HepG2 (cell line): Measurements from ENCODE around the gene MIF4GD. TPM values are rescaled to one million over a fixed set of nuclear protein-coding genes. Genes with fewer than 3 reads are reported as not detected.

Experiments
- AKAP8 ChIP-seq: sonication (generic); formaldehyde crosslinking; IDR thresholded peaks from 2 replicates; pipeline ENCODE4 v1.5.1; 2020; ENCODE audit warnings: mild to moderate bottlenecking, missing genetic modification reagents
- ARNT2 ChIP-seq: sonication (generic); formaldehyde crosslinking; IDR thresholded peaks from 2 replicates; pipeline ENCODE4 v1.8.0; 2022; ENCODE audit warnings: mild to moderate bottlenecking, low read depth, missing genetic modification reagents, moderate library complexity
- BRD4 ChIP-seq: sonication (generic); formaldehyde crosslinking; IDR thresholded peaks from 2 replicates; pipeline ENCODE4 v1.4.0; 2020; ENCODE audit warnings: missing genetic modification reagents
- CBX5 ChIP-seq: sonication (generic); formaldehyde crosslinking; IDR thresholded peaks from 2 replicates; pipeline ENCODE4 v1.4.0; 2020; ENCODE audit warnings: missing genetic modification reagents, borderline replicate concordance
- DPF2 ChIP-seq: sonication (generic); formaldehyde crosslinking; IDR thresholded peaks from 2 replicates; pipeline ENCODE4 v1.4.0; 2020; ENCODE audit warnings: mild to moderate bottlenecking, low read depth, missing genetic modification reagents, borderline replicate concordance
- ISL2 ChIP-seq: sonication (generic); formaldehyde crosslinking; IDR thresholded peaks from 2 replicates; pipeline ENCODE4 v1.5.0; 2020; ENCODE audit warnings: missing genetic modification reagents
- KDM4B ChIP-seq: sonication (generic); formaldehyde crosslinking; IDR thresholded peaks from 2 replicates; pipeline ENCODE4 v1.4.0; 2020; ENCODE audit warnings: missing genetic modification reagents
- MED1 ChIP-seq: sonication (generic); formaldehyde crosslinking; IDR thresholded peaks from 2 replicates; pipeline ENCODE4 v1.4.0; 2020; ENCODE audit warnings: missing genetic modification reagents
- MTF2 ChIP-seq: sonication (generic); formaldehyde crosslinking; IDR thresholded peaks from 2 replicates; pipeline ENCODE4 v1.5.0; 2020; ENCODE audit warnings: missing genetic modification reagents, borderline replicate concordance
- ONECUT2 ChIP-seq: sonication (generic); formaldehyde crosslinking; IDR thresholded peaks from 2 replicates; pipeline ENCODE4 v1.4.0; 2020; ENCODE audit warnings: missing genetic modification reagents
- PHF21A ChIP-seq: sonication (generic); formaldehyde crosslinking; IDR thresholded peaks from 2 replicates; pipeline ENCODE4 v1.5.0; 2020; ENCODE audit warnings: mild to moderate bottlenecking, missing genetic modification reagents
- POGZ ChIP-seq: sonication (generic); formaldehyde crosslinking; IDR thresholded peaks from 2 replicates; pipeline ENCODE4 v1.4.0; 2020; ENCODE audit warnings: mild to moderate bottlenecking, missing genetic modification reagents
- SP2 ChIP-seq: sonication (generic); formaldehyde crosslinking; IDR thresholded peaks from 2 replicates; pipeline ENCODE4 v1.5.1; 2020; ENCODE audit warnings: mild to moderate bottlenecking, missing genetic modification reagents
- THAP11 ChIP-seq: IDR thresholded peaks from 2 replicates; pipeline ENCODE4 v1.6.1; 2016; ENCODE audit warnings: missing biosample characterization, missing genetic modification reagents
- ZFP37 ChIP-seq: sonication (generic); formaldehyde crosslinking; IDR thresholded peaks from 2 replicates; pipeline ENCODE4 v1.4.0; 2020; ENCODE audit warnings: missing genetic modification reagents, borderline replicate concordance
- ZNF546 ChIP-seq: sonication (generic); formaldehyde crosslinking; conservative IDR thresholded peaks from 2 replicates; pipeline ENCODE4 v1.8.1; 2023; ENCODE audit warnings: mild to moderate bottlenecking, missing genetic modification reagents
- ZNF558 ChIP-seq: sonication (generic); formaldehyde crosslinking; IDR thresholded peaks from 2 replicates; pipeline ENCODE4 v1.9.0; 2022; ENCODE audit warnings: mild to moderate bottlenecking, missing genetic modification reagents, borderline replicate concordance
- ZNF570 ChIP-seq: sonication (generic); formaldehyde crosslinking; IDR thresholded peaks from 2 replicates; pipeline ENCODE4 v1.4.0; 2020; ENCODE audit warnings: mild to moderate bottlenecking, missing genetic modification reagents, borderline replicate concordance
- ZNF776 ChIP-seq: sonication (generic); formaldehyde crosslinking; IDR thresholded peaks from 2 replicates; pipeline ENCODE4 v1.4.0; 2020; ENCODE audit warnings: mild to moderate bottlenecking, missing genetic modification reagents
- ZNF850 ChIP-seq: sonication (generic); formaldehyde crosslinking; conservative IDR thresholded peaks from 2 replicates; pipeline ENCODE4 v1.9.0; 2021; ENCODE audit warnings: mild to moderate bottlenecking, missing genetic modification reagents
- polyA plus RNA-seq, 8 experiments: library from polyadenylated mRNA; depleted of rRNA in 3 of 8; stranded (reverse) in 7 of 8; unstranded in 1 of 8; fragments of >200 nt; fragmentation: Illumina TruSeq in 4 of 8; extraction: Trizol in 4 of 8; gene quantifications; 2 replicates each; pipeline versions ENCODE4 v1.2.1 to v1.2.3, GENCODE V29; 2011 to 2016; ENCODE audit warnings: low read depth in 4 of 8, missing spikeins in 1 of 8, mixed read lengths in 1 of 8; ENCODE audit not compliant: insufficient read depth in 1 of 8
- total RNA-seq, 5 experiments: library from RNA; depleted of rRNA; stranded (reverse); fragments of >200 nt; fragmentation: Illumina TruSeq; extraction: Trizol; gene quantifications; 2 replicates each; pipeline ENCODE4 v1.2.3, GENCODE V29; 2016; ENCODE audit warnings: low read depth in 1 of 5
- TF ChIP-seq, protein P1 (sequence below): IDR thresholded peaks from 2 replicates; pipeline ENCODE4 v1.6.1; 2018; ENCODE audit warnings: missing genetic modification reagents, mild to moderate bottlenecking, missing compliant biosample characterization
- TF ChIP-seq, protein P2 (sequence below): sonication (generic); formaldehyde crosslinking; IDR thresholded peaks from 2 replicates; pipeline ENCODE4 v1.8.1; 2022; ENCODE audit warnings: mild to moderate bottlenecking, missing genetic modification reagents
- TF ChIP-seq, protein P3 (sequence below): sonication (generic); formaldehyde crosslinking; conservative IDR thresholded peaks from 2 replicates; pipeline ENCODE4 v1.4.0; 2020; ENCODE audit warnings: missing genetic modification reagents
- TF ChIP-seq, protein P4 (sequence below): sonication (generic); formaldehyde crosslinking; IDR thresholded peaks from 2 replicates; pipeline ENCODE4 v1.4.0; 2020; ENCODE audit warnings: missing genetic modification reagents
- TF ChIP-seq, protein P5 (sequence below): sonication (generic); formaldehyde crosslinking; IDR thresholded peaks from 2 replicates; pipeline ENCODE4 v1.4.0; 2020; ENCODE audit warnings: missing genetic modification reagents, borderline replicate concordance

MIF4GD gene
- total and polyA plus RNA-seq, 2 of the 13 experiments (the other 11 are each of a cell fraction or from before 2014, with no cell fraction given): 14.0 to 28.0 TPM

DNA sequence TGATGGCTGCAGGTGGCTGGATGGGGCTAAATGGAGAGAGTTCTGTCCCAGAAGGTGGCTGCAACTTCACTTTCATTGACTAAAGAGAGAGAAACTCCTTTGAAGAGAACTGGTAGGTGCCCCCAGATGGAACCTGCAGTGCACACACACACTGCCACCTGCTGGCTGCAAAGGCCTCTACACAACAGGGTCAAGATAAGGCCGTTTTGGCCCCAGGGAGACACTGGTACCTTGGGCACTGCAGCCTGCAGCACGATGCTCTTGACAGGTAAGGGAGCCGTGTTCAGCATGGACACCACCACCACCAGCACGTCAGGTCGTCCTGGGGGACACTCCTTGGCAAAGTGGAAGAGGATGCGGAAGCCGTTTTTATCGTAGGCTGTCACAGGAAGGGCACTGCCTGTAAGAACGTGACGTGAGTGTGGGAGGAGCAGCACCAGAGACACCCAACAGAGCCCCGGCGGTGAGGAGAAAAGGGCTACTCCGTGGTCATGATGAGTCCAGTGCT, 32.3 kb downstream of the MIF4GD start (continued):
- no peak for TF ChIP-seq POGZ (CRISPR knock-in tag)
- no peak for TF ChIP-seq ZNF570 (CRISPR knock-in tag)
- no peak for TF ChIP-seq ZNF558
- no peak for TF ChIP-seq THAP11 (CRISPR knock-in tag)
- TF ChIP-seq MTF2 (CRISPR knock-in tag): no peak
- TF ChIP-seq ZNF546 (CRISPR knock-in tag): no peak
- TF ChIP-seq, protein P1, sequence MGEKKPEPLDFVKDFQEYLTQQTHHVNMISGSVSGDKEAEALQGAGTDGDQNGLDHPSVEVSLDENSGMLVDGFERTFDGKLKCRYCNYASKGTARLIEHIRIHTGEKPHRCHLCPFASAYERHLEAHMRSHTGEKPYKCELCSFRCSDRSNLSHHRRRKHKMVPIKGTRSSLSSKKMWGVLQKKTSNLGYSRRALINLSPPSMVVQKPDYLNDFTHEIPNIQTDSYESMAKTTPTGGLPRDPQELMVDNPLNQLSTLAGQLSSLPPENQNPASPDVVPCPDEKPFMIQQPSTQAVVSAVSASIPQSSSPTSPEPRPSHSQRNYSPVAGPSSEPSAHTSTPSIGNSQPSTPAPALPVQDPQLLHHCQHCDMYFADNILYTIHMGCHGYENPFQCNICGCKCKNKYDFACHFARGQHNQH (CRISPR knock-in tag): no peak
- no peak for TF ChIP-seq CBX5 (CRISPR knock-in tag)
- no peak for TF ChIP-seq SP2 (CRISPR knock-in tag)
- no peak for TF ChIP-seq MED1 (CRISPR knock-in tag)
- TF ChIP-seq ZNF776: no peak
- TF ChIP-seq ZFP37: no peak
- no peak for TF ChIP-seq AKAP8 (CRISPR knock-in tag)
- TF ChIP-seq BRD4 (CRISPR knock-in tag): no peak
- TF ChIP-seq DPF2 (CRISPR knock-in tag): no peak
- TF ChIP-seq, protein P2, sequence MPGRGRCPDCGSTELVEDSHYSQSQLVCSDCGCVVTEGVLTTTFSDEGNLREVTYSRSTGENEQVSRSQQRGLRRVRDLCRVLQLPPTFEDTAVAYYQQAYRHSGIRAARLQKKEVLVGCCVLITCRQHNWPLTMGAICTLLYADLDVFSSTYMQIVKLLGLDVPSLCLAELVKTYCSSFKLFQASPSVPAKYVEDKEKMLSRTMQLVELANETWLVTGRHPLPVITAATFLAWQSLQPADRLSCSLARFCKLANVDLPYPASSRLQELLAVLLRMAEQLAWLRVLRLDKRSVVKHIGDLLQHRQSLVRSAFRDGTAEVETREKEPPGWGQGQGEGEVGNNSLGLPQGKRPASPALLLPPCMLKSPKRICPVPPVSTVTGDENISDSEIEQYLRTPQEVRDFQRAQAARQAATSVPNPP (CRISPR knock-in tag): no peak
- no peak for TF ChIP-seq ZNF850 (CRISPR knock-in tag)
- TF ChIP-seq ISL2 (CRISPR knock-in tag): no peak
- no peak for TF ChIP-seq ARNT2
- TF ChIP-seq PHF21A (CRISPR knock-in tag): no peak
- TF ChIP-seq, protein P3, sequence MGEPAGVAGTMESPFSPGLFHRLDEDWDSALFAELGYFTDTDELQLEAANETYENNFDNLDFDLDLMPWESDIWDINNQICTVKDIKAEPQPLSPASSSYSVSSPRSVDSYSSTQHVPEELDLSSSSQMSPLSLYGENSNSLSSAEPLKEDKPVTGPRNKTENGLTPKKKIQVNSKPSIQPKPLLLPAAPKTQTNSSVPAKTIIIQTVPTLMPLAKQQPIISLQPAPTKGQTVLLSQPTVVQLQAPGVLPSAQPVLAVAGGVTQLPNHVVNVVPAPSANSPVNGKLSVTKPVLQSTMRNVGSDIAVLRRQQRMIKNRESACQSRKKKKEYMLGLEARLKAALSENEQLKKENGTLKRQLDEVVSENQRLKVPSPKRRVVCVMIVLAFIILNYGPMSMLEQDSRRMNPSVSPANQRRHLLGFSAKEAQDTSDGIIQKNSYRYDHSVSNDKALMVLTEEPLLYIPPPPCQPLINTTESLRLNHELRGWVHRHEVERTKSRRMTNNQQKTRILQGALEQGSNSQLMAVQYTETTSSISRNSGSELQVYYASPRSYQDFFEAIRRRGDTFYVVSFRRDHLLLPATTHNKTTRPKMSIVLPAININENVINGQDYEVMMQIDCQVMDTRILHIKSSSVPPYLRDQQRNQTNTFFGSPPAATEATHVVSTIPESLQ (CRISPR knock-in tag): no peak
- no peak for TF ChIP-seq ONECUT2 (CRISPR knock-in tag)
- TF ChIP-seq, protein P4, sequence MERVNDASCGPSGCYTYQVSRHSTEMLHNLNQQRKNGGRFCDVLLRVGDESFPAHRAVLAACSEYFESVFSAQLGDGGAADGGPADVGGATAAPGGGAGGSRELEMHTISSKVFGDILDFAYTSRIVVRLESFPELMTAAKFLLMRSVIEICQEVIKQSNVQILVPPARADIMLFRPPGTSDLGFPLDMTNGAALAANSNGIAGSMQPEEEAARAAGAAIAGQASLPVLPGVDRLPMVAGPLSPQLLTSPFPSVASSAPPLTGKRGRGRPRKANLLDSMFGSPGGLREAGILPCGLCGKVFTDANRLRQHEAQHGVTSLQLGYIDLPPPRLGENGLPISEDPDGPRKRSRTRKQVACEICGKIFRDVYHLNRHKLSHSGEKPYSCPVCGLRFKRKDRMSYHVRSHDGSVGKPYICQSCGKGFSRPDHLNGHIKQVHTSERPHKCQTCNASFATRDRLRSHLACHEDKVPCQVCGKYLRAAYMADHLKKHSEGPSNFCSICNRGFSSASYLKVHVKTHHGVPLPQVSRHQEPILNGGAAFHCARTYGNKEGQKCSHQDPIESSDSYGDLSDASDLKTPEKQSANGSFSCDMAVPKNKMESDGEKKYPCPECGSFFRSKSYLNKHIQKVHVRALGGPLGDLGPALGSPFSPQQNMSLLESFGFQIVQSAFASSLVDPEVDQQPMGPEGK: peak; percentile 60; the same call in 1 of the 2 replicates
- TF ChIP-seq, protein P5, sequence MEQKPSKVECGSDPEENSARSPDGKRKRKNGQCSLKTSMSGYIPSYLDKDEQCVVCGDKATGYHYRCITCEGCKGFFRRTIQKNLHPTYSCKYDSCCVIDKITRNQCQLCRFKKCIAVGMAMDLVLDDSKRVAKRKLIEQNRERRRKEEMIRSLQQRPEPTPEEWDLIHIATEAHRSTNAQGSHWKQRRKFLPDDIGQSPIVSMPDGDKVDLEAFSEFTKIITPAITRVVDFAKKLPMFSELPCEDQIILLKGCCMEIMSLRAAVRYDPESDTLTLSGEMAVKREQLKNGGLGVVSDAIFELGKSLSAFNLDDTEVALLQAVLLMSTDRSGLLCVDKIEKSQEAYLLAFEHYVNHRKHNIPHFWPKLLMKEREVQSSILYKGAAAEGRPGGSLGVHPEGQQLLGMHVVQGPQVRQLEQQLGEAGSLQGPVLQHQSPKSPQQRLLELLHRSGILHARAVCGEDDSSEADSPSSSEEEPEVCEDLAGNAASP (CRISPR knock-in tag): no peak
- no peak for TF ChIP-seq KDM4B (CRISPR knock-in tag)
